NCI-H526 (cell line): ENCODE measurements around the gene ADD1.

Experiments
- DNase-seq, 2 experiments: peaks; one replicate each; lab custom pipeline; 2025; lab: John Stamatoyannopoulos, UW

Gene ADD1

DNA sequence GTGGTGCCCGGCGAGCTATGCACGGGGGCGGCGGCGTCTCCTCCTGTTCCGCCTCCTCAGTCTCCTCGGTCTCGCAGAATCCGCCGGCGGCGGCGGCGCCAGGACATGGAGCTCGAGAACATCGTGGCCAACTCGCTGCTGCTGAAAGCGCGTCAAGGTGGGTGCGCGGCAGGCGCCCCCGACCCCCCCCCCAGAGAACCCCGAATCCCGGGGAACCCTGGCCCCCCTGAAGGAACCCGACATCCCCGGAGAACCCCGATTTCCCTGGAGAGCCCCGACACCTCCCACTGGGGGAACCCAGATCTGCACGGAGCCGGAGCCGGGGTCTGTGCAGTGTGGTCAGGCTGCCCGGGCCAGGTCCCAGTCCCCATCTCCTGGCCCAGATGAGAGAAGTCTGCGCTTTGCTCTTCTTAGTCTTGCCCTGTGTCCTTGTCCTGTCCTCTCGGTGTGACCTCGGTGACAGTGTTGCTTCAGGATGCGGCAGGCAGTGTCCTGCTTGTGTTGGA is 120.4 kb downstream of the ADD1 start:
- peak in 1 of 2 experiments; percentile 86 for DNase-seq

DNA sequence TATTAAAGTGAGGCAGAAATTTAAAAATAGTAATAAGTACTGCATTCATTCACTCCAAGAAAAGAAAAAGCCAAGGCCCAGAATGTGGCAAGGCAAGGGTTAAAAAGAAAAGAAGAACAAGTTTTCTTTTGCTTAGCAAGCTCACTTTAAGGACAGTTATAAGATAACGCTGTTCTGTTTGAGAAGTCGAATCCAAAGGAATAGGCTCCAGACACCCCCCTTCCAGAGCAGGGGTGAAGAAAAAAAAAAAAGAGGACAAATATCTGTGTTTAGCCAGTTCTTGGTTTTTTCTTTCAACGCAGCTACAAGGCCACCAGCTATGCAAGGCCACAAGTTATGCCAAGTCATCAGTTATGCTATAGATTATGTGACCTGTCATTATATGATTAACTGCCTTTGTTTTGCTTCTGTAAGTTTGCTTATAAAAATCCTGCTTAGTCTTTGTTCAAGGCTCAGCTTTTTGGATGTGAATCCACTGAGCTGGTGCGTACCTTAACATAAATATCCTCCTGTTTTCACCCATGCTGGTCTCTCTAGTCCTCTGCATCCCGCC is 121.1 kb downstream of the ADD1 start:
- DNase-seq: no peak

DNA sequence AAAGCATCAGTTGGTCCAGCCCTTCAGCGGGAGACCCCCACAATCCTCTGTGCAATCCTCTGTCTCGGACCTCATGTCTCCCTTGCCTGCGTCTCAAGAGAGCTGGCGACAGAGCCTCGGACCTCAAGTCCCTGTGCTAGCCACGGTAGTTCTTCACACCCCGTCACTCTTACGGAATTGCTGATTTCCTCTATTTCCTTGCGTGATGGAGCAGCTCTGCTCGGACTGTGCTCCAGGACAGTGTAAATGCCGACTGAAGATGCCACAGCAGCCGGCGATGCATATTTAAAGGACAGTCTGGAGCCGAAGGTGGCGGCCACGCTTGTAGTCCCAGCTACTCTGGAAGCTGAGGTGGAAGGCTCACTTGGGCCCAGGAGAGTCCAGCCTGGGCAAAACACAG is 121.6 kb downstream of the ADD1 start:
- DNase-seq: no peak

DNA sequence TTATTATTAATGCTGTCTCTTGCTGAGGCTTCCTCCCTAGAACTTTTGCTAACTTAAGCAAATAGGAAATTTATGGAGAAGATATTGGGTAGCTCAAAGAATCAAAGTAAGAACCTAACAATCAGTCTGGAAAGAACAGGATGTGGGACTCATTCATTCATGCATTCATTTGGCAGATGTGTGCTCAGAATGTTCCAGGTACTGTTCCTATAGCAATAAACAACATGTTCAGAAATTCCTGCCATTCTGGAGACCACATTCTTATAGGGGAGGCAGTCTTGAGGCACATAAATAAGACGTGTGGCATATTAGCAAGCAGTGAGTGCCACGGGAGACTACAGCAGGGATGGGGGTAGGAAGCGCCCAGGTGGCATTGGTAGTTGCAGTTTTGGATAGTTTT is 124.7 kb downstream of the ADD1 start:
- DNase-seq: no peak

DNA sequence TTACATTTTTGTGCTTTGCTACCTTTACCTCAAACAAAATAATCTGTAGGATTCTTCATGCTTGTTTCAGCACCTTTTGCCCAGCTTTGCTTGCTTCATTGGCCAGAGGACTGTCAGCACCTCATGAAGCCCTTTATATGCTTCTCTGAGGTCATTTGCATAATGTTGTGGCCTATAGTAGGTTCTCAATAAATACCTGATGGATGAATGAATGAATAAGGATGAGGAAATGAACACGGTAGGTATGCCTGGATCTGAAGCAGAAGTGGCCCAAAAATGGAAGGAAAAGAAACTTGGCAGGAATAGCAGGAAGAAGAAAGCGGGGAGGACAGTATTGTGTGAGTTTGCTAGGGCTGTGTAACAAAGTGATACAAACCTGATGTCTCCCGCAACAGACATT is 127.6 kb downstream of the ADD1 start:
- no peak for DNase-seq

DNA sequence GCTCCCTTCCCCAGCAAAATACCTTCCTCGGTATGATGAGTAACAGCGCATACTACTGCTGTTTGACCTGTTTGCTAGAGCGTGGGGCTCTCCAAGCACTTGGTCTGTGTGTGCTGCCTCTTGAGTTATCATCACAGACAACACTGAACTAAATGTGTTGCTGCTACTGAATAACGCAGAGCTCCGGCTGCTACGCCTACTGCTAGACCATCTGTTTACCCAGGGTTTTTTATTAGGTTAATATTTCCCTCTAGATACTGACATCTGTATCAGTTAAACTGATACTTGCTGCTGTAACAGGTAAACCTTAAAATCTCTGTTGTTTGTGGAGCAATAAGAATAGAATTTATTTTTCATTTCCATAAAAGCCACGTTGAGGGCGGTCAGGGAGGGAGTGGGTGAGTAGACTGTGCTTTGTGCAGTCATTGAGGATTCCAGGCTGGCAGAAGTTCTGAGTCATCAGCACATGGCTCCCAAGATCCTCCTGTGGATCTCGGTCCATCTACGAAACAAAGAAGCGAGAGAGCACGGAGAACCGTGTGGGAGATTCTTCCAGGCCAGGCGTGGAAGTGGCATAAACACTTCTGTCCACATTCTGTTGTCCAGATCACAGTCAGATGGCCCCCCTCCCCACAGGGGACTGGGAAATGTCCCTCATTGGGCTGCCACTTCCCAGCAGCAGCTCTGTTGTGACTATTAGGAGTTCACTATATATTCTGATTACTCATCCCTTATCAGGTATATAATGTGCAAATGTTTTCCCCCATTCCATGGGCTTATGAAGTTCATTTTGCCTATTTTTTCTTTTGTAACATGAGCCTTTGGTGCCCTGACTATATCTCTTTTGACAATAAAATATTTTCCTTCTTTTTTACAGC is 133.8 kb downstream of the ADD1 start:
- no peak for DNase-seq
